B cell (primary cell): ENCODE measurements around the gene MID2. TPM values are rescaled to one million over a fixed set of nuclear protein-coding genes. Genes with fewer than 3 reads are reported as not detected.
A peak's percentile ranks its signal among the peaks of the same experiment; 100 is the strongest.

Source experiments
- ATAC-seq: fragments of 200-7000 bp; cut with Tn5 transposase; one replicate; pipeline ENCODE4 v1.10.0; 2021; ENCODE audit warnings: low read depth, mild to moderate bottlenecking, moderate number of reproducible peaks, moderate library complexity
- CTCF ChIA-PET: fragments of 350-600 bp; sonication (Branson Sonifier 250); formaldehyde crosslinking; loops from one replicate; lab custom pipeline; 2021; ENCODE audit warnings: antibody characterized with exemption, inconsistent platforms; lab: Charles Lee
- POLR2A ChIA-PET: fragments of 350-600 bp; sonication (Branson Sonifier 250); formaldehyde crosslinking; loops from one replicate; lab custom pipeline; 2021; ENCODE audit warnings: antibody characterized with exemption; lab: Charles Lee
- DNase-seq: peaks from one replicate; pipeline ENCODE4 v3.0.0; 2013
- H2AFZ ChIP-seq: 2 replicates; pipeline ENCODE4 v1.6.1; 2012; ENCODE audit warnings: mild to moderate bottlenecking, low read depth, low read length; ENCODE audit not compliant: insufficient read depth, poor library complexity, severe bottlenecking
- H3K27ac ChIP-seq, 2 donors: 1 replicate in 1 of 2; 2 replicates in 1 of 2; pipeline ENCODE4 v1.5.1; 2012 to 2013; ENCODE audit warnings: low read length in 2 of 2, mild to moderate bottlenecking in 2 of 2, moderate library complexity in 1 of 2
- H3K27me3 ChIP-seq, 4 experiments: fragments of 200-600 bp in 1 of 4; sonication (generic) in 1 of 4; replicated peaks in 1 of 4; 1 replicate in 2 of 4; 2 replicates in 2 of 4; pipeline versions ENCODE4 v1.6.1 to v1.7.0; 2013 to 2016; ENCODE audit warnings: low read length in 3 of 4, mild to moderate bottlenecking in 2 of 4, mixed read lengths in 1 of 4, moderate library complexity in 1 of 4; ENCODE audit not compliant: insufficient read depth in 4 of 4, control insufficient read depth in 3 of 4; ENCODE audit errors: control extremely low read depth in 1 of 4
- H3K36me3 ChIP-seq, 2 experiments: replicated peaks in 1 of 2; 1 replicate in 1 of 2; 2 replicates in 1 of 2; pipeline versions ENCODE4 v1.6.1 to v1.7.1; 2013; ENCODE audit warnings: low read length in 1 of 2; ENCODE audit not compliant: insufficient read depth in 2 of 2, control insufficient read depth in 1 of 2; ENCODE audit errors: control extremely low read depth in 1 of 2, extremely low read depth in 1 of 2
- H3K4me1 ChIP-seq, 2 donors: fragments of 200-600 bp in 1 of 2; sonication (generic) in 1 of 2; 1 replicate in 1 of 2; 2 replicates in 1 of 2; pipeline versions ENCODE4 v1.5.1 to v1.6.1; 2013 to 2017; ENCODE audit warnings: low read length in 2 of 2; ENCODE audit not compliant: control insufficient read depth in 2 of 2, insufficient read depth in 2 of 2
- H3K4me2 ChIP-seq: replicated peaks from 2 replicates; pipeline ENCODE3; 2012; ENCODE audit warnings: mild to moderate bottlenecking, low read depth, low read length; ENCODE audit not compliant: poor library complexity, severe bottlenecking
- H3K4me3 ChIP-seq, 5 experiments: fragments of 200-600 bp in 1 of 5; sonication (generic) in 1 of 5; 1 replicate in 3 of 5; 2 replicates in 2 of 5; pipeline versions ENCODE4 v1.5.1 to v1.7.0; 2011 to 2016; ENCODE audit warnings: low read length in 4 of 5, mild to moderate bottlenecking in 4 of 5, low read depth in 2 of 5, control low read depth in 1 of 5, moderate library complexity in 1 of 5; ENCODE audit not compliant: insufficient read depth in 1 of 5; ENCODE audit errors: control extremely low read depth in 1 of 5, extremely low read depth in 1 of 5
- H3K79me2 ChIP-seq: fragments of 200-600 bp; sonication (generic); one replicate; pipeline ENCODE4 v1.6.0; 2016; ENCODE audit warnings: low read length; ENCODE audit not compliant: control insufficient read depth, insufficient read depth
- H3K9ac ChIP-seq: fragments of 200-600 bp; sonication (generic); 2 replicates; pipeline ENCODE4 v1.6.1; 2017; ENCODE audit warnings: mild to moderate bottlenecking, low read length, moderate library complexity
- H3K9me3 ChIP-seq, 3 donors: one replicate each; pipeline versions ENCODE4 v1.6.1 to v1.7.1; 2013; ENCODE audit warnings: low read length in 2 of 3; ENCODE audit not compliant: control insufficient read depth in 2 of 3, insufficient read depth in 1 of 3; ENCODE audit errors: control extremely low read depth in 1 of 3
- H4K20me1 ChIP-seq: 2 replicates; pipeline ENCODE4 v1.6.0; 2012; ENCODE audit warnings: mild to moderate bottlenecking, low read length; ENCODE audit not compliant: insufficient read depth, control insufficient read depth, poor library complexity, severe bottlenecking
- H3K27ac Mint-ChIP-seq: one replicate; pipeline ENCODE4 v1.8.0; 2021; ENCODE audit warnings: mixed read lengths
- H3K27me3 Mint-ChIP-seq: one replicate; pipeline ENCODE4 v1.8.0; 2021; ENCODE audit warnings: mixed read lengths
- H3K4me1 Mint-ChIP-seq: one replicate; pipeline ENCODE4 v1.8.0; 2021; ENCODE audit warnings: mixed read lengths
- H3K4me3 Mint-ChIP-seq: one replicate; pipeline ENCODE4 v1.8.0; 2021; ENCODE audit warnings: mixed read lengths
- H3K9me3 Mint-ChIP-seq: one replicate; pipeline ENCODE4 v1.8.0; 2022; ENCODE audit warnings: mixed read lengths; ENCODE audit not compliant: insufficient read depth
- EZH2 ChIP-seq: IDR thresholded peaks from 2 replicates; pipeline ENCODE4 v1.6.1; 2012; ENCODE audit warnings: borderline replicate concordance, low read depth, mild to moderate bottlenecking, moderate library complexity, low read length; ENCODE audit not compliant: insufficient read depth, poor library complexity, severe bottlenecking
- WGBS: methylation state at CpG from one replicate; pipeline ENCODE4 v1.1.5; 2013; ENCODE audit warnings: missing lambda C conversion rate; ENCODE audit not compliant: insufficient coverage; 5-methylcytosine and 5-hydroxymethylcytosine counted together
- intact Hi-C: fragments of 100-400 bp; cut with micrococcal nuclease; formaldehyde crosslinking; loops from one replicate; pipeline ENCODE4 v1.10.0; 2022
- polyA plus RNA-seq: library from polyadenylated mRNA; depleted of rRNA; stranded (reverse); fragments of >200 nt; gene quantifications from 2 replicates; pipeline ENCODE4 v1.2.3, GENCODE V29; 2012
- total RNA-seq, 2 donors: library from RNA; stranded (reverse); fragments of 120-200 nt in 1 of 2; gene quantifications; 1 replicate in 1 of 2; 2 replicates in 1 of 2; pipeline versions ENCODE4 v1.2.3 to v1.2.4, GENCODE V29; 2013 to 2022
- TF ChIP-seq, protein P1 (sequence below): fragments of 200-600 bp; IDR thresholded peaks from one replicate; pipeline ENCODE4 v1.8.0; 2022; ENCODE audit warnings: antibody characterized with exemption, mild to moderate bottlenecking

MID2 gene
- total and polyA plus RNA-seq, 2 donors (not counting 1 experiment from before 2014, with no cell fraction given): 1.7 to 5.8 TPM

DNA sequence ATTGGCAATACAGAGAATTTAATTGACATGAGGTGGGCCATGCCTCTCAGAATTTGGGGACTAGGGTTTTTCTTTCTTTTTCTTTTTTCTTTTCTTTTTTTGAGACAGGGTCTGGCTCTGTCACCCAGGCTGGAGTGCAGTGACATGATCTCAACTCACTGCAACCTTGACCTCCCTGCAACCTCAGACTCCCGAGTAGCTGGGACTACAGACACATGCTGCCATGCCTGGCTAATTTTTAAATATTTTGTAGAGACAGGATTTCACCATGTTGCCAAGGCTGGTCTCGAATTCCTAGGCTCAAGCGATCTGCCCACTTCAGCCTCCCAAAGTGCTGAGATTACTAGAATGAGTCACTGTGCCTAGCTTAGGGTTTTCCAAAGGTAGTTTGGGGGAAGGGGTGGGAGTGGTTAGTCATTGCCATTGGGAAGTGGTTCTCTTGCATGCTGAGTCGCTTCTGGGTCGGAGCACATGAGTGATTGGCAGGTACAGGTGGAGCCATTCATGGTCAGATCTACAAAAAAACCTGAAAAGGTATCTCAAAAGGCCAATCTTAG, 54.5 kb downstream of the MID2 start:
- Histone ChIP-seq H3K27me3 (no peaks in the 10 kb centered on the region), H3K79me2 (no peaks in the 10 kb centered on the region), H3K4me2 (no peak overlapping the region), H4K20me1 (no peaks in the 10 kb centered on the region), H3K9ac (no peak overlapping the region), H2AFZ (no peak overlapping the region), H3K27ac (no peak overlapping the region), H3K4me1 (no peaks in the 10 kb centered on the region), H3K4me3 (no peak overlapping the region), H3K9me3 (no peaks in the 10 kb centered on the region), H3K36me3 (no peaks in the 10 kb centered on the region)
- Mint-ChIP-seq H3K27me3 (no peaks in the 10 kb centered on the region), H3K4me1 (no peaks in the 10 kb centered on the region), H3K27ac (no peak overlapping the region), H3K4me3 (no peak overlapping the region), H3K9me3 (no peaks in the 10 kb centered on the region)
- ATAC-seq (no peak), DNase-seq (no peak)
- CTCF ChIA-PET: no interaction called here
- TF ChIP-seq EZH2: no peak
- TF ChIP-seq, protein P1, sequence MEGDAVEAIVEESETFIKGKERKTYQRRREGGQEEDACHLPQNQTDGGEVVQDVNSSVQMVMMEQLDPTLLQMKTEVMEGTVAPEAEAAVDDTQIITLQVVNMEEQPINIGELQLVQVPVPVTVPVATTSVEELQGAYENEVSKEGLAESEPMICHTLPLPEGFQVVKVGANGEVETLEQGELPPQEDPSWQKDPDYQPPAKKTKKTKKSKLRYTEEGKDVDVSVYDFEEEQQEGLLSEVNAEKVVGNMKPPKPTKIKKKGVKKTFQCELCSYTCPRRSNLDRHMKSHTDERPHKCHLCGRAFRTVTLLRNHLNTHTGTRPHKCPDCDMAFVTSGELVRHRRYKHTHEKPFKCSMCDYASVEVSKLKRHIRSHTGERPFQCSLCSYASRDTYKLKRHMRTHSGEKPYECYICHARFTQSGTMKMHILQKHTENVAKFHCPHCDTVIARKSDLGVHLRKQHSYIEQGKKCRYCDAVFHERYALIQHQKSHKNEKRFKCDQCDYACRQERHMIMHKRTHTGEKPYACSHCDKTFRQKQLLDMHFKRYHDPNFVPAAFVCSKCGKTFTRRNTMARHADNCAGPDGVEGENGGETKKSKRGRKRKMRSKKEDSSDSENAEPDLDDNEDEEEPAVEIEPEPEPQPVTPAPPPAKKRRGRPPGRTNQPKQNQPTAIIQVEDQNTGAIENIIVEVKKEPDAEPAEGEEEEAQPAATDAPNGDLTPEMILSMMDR: no peak
- intact Hi-C loops: no loop called here
- POLR2A ChIA-PET: no interaction called here
- WGBS: no CpG with 5 or more reads among the region's 5 CpGs

DNA sequence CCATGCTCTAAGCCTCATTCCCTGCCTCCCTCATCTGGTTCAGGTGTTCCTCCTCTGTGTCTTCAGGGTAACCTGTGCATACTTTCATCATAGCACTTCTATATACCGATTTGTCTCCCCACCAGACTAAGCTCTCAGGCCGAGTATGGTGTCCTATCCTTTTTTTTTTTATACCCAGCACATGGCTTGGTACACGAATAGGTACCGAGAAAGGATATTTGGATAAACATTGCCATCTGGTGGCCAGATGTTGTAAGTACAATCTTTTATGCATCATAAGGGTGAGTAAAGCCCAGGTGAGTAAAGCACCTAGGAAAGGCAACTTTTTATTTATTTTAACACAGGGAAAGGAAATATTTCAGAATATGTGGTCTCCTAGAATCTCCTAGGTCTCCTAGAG, 68.4 kb downstream of the MID2 start:
- Mint-ChIP-seq H3K27ac (no peak overlapping the region), H3K9me3 (no peaks in the 10 kb centered on the region), H3K27me3 (peaks cover 11% of the 10 kb centered on the region), H3K4me3 (no peak overlapping the region), H3K4me1 (no peaks in the 10 kb centered on the region)
- H4K20me1 ChIP-seq: no peaks in the 10 kb centered on the region
- H3K4me3 ChIP-seq: no peak overlapping the region
- no peaks in the 10 kb centered on the region for H3K27me3 ChIP-seq
- no peak overlapping the region for H3K4me2 ChIP-seq
- intact Hi-C loops: loop anchor here (1.0 to 5.0 kb wide), 4 partner anchors 117 to 1022 kb away; partner anchors contain the start of gene NCBP2L
- no peak overlapping the region for H3K27ac ChIP-seq
- ChIA-PET CTCF (interaction anchor here (0.6 to 3.2 kb wide), 13 partner anchors 115 to 1413 kb away, joined by 3 to 16 read pairs (median 3); partner anchors contain the start of gene NCBP2L), POLR2A (no interaction called here)
- no peaks in the 10 kb centered on the region for H3K9me3 ChIP-seq
- H2AFZ ChIP-seq: no peak overlapping the region
- DNase-seq (peak; percentile 59), ATAC-seq (no peak)
- no peaks in the 10 kb centered on the region for H3K79me2 ChIP-seq
- H3K9ac ChIP-seq: no peak overlapping the region
- WGBS: 33% methylated on average over 1 of the region's 4 CpGs
- TF ChIP-seq, protein P1: peak; percentile 73
- no peak for TF ChIP-seq EZH2
- no peaks in the 10 kb centered on the region for H3K36me3 ChIP-seq
- H3K4me1 ChIP-seq: no peaks in the 10 kb centered on the region
